B cell (primary cell): ENCODE results near the gene LRCH1. TPM values are rescaled to one million over a fixed set of nuclear protein-coding genes. Genes with fewer than 3 reads are reported as not detected.

Experiments used
- ATAC-seq: fragments of 200-7000 bp; cut with Tn5 transposase; one replicate; pipeline ENCODE4 v1.10.0; 2021; ENCODE audit warnings: low read depth, mild to moderate bottlenecking, moderate number of reproducible peaks, moderate library complexity
- CTCF ChIA-PET: fragments of 350-600 bp; sonication (Branson Sonifier 250); formaldehyde crosslinking; loops from one replicate; lab custom pipeline; 2021; ENCODE audit warnings: antibody characterized with exemption, inconsistent platforms; lab: Charles Lee
- POLR2A ChIA-PET: fragments of 350-600 bp; sonication (Branson Sonifier 250); formaldehyde crosslinking; loops from one replicate; lab custom pipeline; 2021; ENCODE audit warnings: antibody characterized with exemption; lab: Charles Lee
- DNase-seq: peaks from one replicate; pipeline ENCODE4 v3.0.0; 2013
- H2AFZ ChIP-seq: 2 replicates; pipeline ENCODE4 v1.6.1; 2012; ENCODE audit warnings: mild to moderate bottlenecking, low read depth, low read length; ENCODE audit not compliant: insufficient read depth, poor library complexity, severe bottlenecking
- H3K27ac ChIP-seq, 2 donors: 1 replicate in 1 of 2; 2 replicates in 1 of 2; pipeline ENCODE4 v1.5.1; 2012 to 2013; ENCODE audit warnings: low read length in 2 of 2, mild to moderate bottlenecking in 2 of 2, moderate library complexity in 1 of 2
- H3K27me3 ChIP-seq, 4 experiments: fragments of 200-600 bp in 1 of 4; sonication (generic) in 1 of 4; replicated peaks in 1 of 4; 1 replicate in 2 of 4; 2 replicates in 2 of 4; pipeline versions ENCODE4 v1.6.1 to v1.7.0; 2013 to 2016; ENCODE audit warnings: low read length in 3 of 4, mild to moderate bottlenecking in 2 of 4, mixed read lengths in 1 of 4, moderate library complexity in 1 of 4; ENCODE audit not compliant: insufficient read depth in 4 of 4, control insufficient read depth in 3 of 4; ENCODE audit errors: control extremely low read depth in 1 of 4
- H3K36me3 ChIP-seq, 2 experiments: replicated peaks in 1 of 2; 1 replicate in 1 of 2; 2 replicates in 1 of 2; pipeline versions ENCODE4 v1.6.1 to v1.7.1; 2013; ENCODE audit warnings: low read length in 1 of 2; ENCODE audit not compliant: insufficient read depth in 2 of 2, control insufficient read depth in 1 of 2; ENCODE audit errors: control extremely low read depth in 1 of 2, extremely low read depth in 1 of 2
- H3K4me1 ChIP-seq, 2 donors: fragments of 200-600 bp in 1 of 2; sonication (generic) in 1 of 2; 1 replicate in 1 of 2; 2 replicates in 1 of 2; pipeline versions ENCODE4 v1.5.1 to v1.6.1; 2013 to 2017; ENCODE audit warnings: low read length in 2 of 2; ENCODE audit not compliant: control insufficient read depth in 2 of 2, insufficient read depth in 2 of 2
- H3K4me2 ChIP-seq: replicated peaks from 2 replicates; pipeline ENCODE3; 2012; ENCODE audit warnings: mild to moderate bottlenecking, low read depth, low read length; ENCODE audit not compliant: poor library complexity, severe bottlenecking
- H3K4me3 ChIP-seq, 5 experiments: fragments of 200-600 bp in 1 of 5; sonication (generic) in 1 of 5; 1 replicate in 3 of 5; 2 replicates in 2 of 5; pipeline versions ENCODE4 v1.5.1 to v1.7.0; 2011 to 2016; ENCODE audit warnings: low read length in 4 of 5, mild to moderate bottlenecking in 4 of 5, low read depth in 2 of 5, control low read depth in 1 of 5, moderate library complexity in 1 of 5; ENCODE audit not compliant: insufficient read depth in 1 of 5; ENCODE audit errors: control extremely low read depth in 1 of 5, extremely low read depth in 1 of 5
- H3K79me2 ChIP-seq: fragments of 200-600 bp; sonication (generic); one replicate; pipeline ENCODE4 v1.6.0; 2016; ENCODE audit warnings: low read length; ENCODE audit not compliant: control insufficient read depth, insufficient read depth
- H3K9ac ChIP-seq: fragments of 200-600 bp; sonication (generic); 2 replicates; pipeline ENCODE4 v1.6.1; 2017; ENCODE audit warnings: mild to moderate bottlenecking, low read length, moderate library complexity
- H3K9me3 ChIP-seq, 3 donors: one replicate each; pipeline versions ENCODE4 v1.6.1 to v1.7.1; 2013; ENCODE audit warnings: low read length in 2 of 3; ENCODE audit not compliant: control insufficient read depth in 2 of 3, insufficient read depth in 1 of 3; ENCODE audit errors: control extremely low read depth in 1 of 3
- H4K20me1 ChIP-seq: 2 replicates; pipeline ENCODE4 v1.6.0; 2012; ENCODE audit warnings: mild to moderate bottlenecking, low read length; ENCODE audit not compliant: insufficient read depth, control insufficient read depth, poor library complexity, severe bottlenecking
- H3K27ac Mint-ChIP-seq: one replicate; pipeline ENCODE4 v1.8.0; 2021; ENCODE audit warnings: mixed read lengths
- H3K27me3 Mint-ChIP-seq: one replicate; pipeline ENCODE4 v1.8.0; 2021; ENCODE audit warnings: mixed read lengths
- H3K4me1 Mint-ChIP-seq: one replicate; pipeline ENCODE4 v1.8.0; 2021; ENCODE audit warnings: mixed read lengths
- H3K4me3 Mint-ChIP-seq: one replicate; pipeline ENCODE4 v1.8.0; 2021; ENCODE audit warnings: mixed read lengths
- H3K9me3 Mint-ChIP-seq: one replicate; pipeline ENCODE4 v1.8.0; 2022; ENCODE audit warnings: mixed read lengths; ENCODE audit not compliant: insufficient read depth
- EZH2 ChIP-seq: IDR thresholded peaks from 2 replicates; pipeline ENCODE4 v1.6.1; 2012; ENCODE audit warnings: borderline replicate concordance, low read depth, mild to moderate bottlenecking, moderate library complexity, low read length; ENCODE audit not compliant: insufficient read depth, poor library complexity, severe bottlenecking
- WGBS: methylation state at CpG from one replicate; pipeline ENCODE4 v1.1.5; 2013; ENCODE audit warnings: missing lambda C conversion rate; ENCODE audit not compliant: insufficient coverage; 5-methylcytosine and 5-hydroxymethylcytosine counted together
- intact Hi-C: fragments of 100-400 bp; cut with micrococcal nuclease; formaldehyde crosslinking; loops from one replicate; pipeline ENCODE4 v1.10.0; 2022
- polyA plus RNA-seq: library from polyadenylated mRNA; depleted of rRNA; stranded (reverse); fragments of >200 nt; gene quantifications from 2 replicates; pipeline ENCODE4 v1.2.3, GENCODE V29; 2012
- total RNA-seq, 2 donors: library from RNA; stranded (reverse); fragments of 120-200 nt in 1 of 2; gene quantifications; 1 replicate in 1 of 2; 2 replicates in 1 of 2; pipeline versions ENCODE4 v1.2.3 to v1.2.4, GENCODE V29; 2013 to 2022
- TF ChIP-seq, protein P1 (sequence below): fragments of 200-600 bp; IDR thresholded peaks from one replicate; pipeline ENCODE4 v1.8.0; 2022; ENCODE audit warnings: antibody characterized with exemption, mild to moderate bottlenecking

Gene LRCH1
- total and polyA plus RNA-seq, 2 donors (not counting 1 experiment from before 2014, with no cell fraction given) = 13.0 to 50.3 TPM

DNA sequence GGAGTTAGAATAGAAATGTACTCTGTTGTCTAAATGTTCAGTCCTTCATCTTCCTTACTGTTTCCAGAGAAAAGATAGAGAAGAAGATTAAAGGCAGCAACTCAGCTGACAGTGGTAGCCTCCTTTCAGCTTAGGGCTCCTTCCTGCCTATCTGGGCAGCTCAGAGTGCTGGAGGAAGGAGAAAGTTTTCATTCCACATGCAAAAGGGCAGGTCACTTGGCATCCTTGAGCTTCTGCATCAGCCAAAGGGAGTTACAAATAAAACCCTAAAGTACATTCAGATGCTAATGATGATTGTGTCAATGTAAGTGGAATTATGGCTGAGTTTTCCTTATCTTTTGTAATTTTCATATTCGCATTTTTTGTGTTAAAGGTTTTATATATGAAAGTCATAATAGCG lies 185.1 kb downstream of the LRCH1 start:
- no peaks in the 10 kb centered on the region for H3K27me3 ChIP-seq
- Mint-ChIP-seq H3K4me1 (no peaks in the 10 kb centered on the region), H3K27ac (no peak overlapping the region), H3K4me3 (no peak overlapping the region), H3K9me3 (no peaks in the 10 kb centered on the region), H3K27me3 (no peaks in the 10 kb centered on the region)
- ChIA-PET CTCF (no interaction called here), POLR2A (no interaction called here)
- intact Hi-C loops = no loop called here
- no peak overlapping the region for H3K4me3 ChIP-seq
- H3K36me3 ChIP-seq = peaks cover 0 to 64% of the 10 kb centered on the region in 2 experiments
- DNase-seq = no peak
- no peak for ATAC-seq
- TF ChIP-seq, protein P1, sequence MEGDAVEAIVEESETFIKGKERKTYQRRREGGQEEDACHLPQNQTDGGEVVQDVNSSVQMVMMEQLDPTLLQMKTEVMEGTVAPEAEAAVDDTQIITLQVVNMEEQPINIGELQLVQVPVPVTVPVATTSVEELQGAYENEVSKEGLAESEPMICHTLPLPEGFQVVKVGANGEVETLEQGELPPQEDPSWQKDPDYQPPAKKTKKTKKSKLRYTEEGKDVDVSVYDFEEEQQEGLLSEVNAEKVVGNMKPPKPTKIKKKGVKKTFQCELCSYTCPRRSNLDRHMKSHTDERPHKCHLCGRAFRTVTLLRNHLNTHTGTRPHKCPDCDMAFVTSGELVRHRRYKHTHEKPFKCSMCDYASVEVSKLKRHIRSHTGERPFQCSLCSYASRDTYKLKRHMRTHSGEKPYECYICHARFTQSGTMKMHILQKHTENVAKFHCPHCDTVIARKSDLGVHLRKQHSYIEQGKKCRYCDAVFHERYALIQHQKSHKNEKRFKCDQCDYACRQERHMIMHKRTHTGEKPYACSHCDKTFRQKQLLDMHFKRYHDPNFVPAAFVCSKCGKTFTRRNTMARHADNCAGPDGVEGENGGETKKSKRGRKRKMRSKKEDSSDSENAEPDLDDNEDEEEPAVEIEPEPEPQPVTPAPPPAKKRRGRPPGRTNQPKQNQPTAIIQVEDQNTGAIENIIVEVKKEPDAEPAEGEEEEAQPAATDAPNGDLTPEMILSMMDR = no peak
- TF ChIP-seq EZH2 = no peak
- no peaks in the 10 kb centered on the region for H3K4me1 ChIP-seq
- WGBS = 100% methylated on average over 2 of the region's 2 CpGs
- H3K27ac ChIP-seq = no peak overlapping the region
- no peak overlapping the region for H3K4me2 ChIP-seq
- H2AFZ ChIP-seq = no peak overlapping the region
- H4K20me1 ChIP-seq = no peaks in the 10 kb centered on the region
- H3K9me3 ChIP-seq = no peaks in the 10 kb centered on the region
- no peak overlapping the region for H3K9ac ChIP-seq
- H3K79me2 ChIP-seq = no peaks in the 10 kb centered on the region

DNA sequence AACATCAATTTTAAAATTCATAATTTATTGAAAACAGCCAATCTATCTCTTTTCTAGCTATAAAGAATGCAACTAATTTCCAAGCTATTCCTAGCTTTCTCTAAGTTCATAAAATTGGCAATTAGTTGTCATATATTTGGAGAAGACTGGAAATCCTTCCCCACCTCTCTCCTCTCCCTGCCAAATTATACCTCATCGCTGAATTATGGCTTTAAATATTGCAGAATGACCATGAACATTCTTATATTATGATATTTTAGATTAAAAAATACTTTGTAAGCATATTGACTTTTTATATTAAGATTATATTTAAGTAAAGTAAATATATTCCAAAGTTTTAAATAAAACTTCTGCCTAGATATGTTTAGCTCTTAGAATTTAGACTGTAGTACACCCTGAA lies 185.8 kb downstream of the LRCH1 start:
- H3K27me3 ChIP-seq = no peaks in the 10 kb centered on the region
- no peak overlapping the region for H3K27ac ChIP-seq
- TF ChIP-seq, protein P1 = no peak
- TF ChIP-seq EZH2 = no peak
- Mint-ChIP-seq H3K27me3 (no peaks in the 10 kb centered on the region), H3K4me3 (no peak overlapping the region), H3K9me3 (no peaks in the 10 kb centered on the region), H3K4me1 (no peaks in the 10 kb centered on the region), H3K27ac (no peak overlapping the region)
- DNase-seq = no peak
- WGBS = no CpG with 5 or more reads among the region's 1 CpG
- H3K9ac ChIP-seq = no peak overlapping the region
- no peak for ATAC-seq
- no peak overlapping the region for H2AFZ ChIP-seq
- no peaks in the 10 kb centered on the region for H3K9me3 ChIP-seq
- no peaks in the 10 kb centered on the region for H3K79me2 ChIP-seq
- intact Hi-C loops = no loop called here
- POLR2A ChIA-PET = no interaction called here
- CTCF ChIA-PET = no interaction called here
- H3K4me3 ChIP-seq = no peak overlapping the region
- H3K36me3 ChIP-seq = peaks cover 0 to 69% of the 10 kb centered on the region in 2 experiments
- H3K4me2 ChIP-seq = no peak overlapping the region
- H4K20me1 ChIP-seq = no peaks in the 10 kb centered on the region
- H3K4me1 ChIP-seq = no peaks in the 10 kb centered on the region
